Stromal cell of bone marrow (primary cell): ENCODE data around the gene NPHP4.
A peak's percentile ranks its signal among the peaks of the same experiment; 100 is the strongest.

Experiments
- DNase-seq: peaks from one replicate; pipeline ENCODE4 v3.0.0-alpha.2; 2012; ENCODE audit warnings: low read depth

The NPHP4 gene

DNA sequence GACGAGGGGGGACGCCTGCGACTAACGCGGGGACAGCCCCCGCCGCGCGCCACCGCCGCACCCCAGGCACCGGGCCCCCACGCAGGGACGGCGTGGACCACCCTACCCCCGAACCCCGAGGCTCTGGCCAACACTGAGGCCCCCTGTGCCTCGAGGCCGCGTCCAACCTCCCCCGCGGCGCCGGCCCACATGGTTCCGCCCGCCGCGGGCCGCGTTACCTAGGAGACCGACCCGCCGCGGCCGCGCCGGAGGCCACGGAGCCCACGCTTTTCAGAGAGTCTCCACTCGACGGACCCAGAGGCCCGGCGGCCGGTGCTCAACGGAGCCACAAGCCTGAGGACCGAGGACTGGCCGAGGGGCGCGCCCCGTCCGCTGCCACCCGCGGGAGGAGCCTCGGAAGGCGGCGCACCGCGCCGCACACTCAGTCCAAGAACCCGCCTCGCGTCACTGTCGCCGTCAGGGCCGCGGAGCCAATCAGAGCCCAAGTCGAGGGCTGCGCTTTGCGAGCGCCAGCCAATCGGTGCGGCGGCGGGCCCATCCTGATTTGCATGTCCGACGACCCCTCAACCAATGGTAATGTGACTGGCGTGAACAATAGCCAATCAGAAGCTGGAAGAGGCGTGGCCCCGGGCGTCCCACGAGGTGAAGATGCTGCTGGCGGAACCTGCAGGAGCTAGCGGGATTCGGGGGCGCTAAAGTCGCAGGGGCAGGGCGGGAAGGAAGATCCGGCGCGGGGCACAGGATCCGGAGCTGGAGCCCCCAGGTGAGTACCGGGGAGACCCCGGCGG is at the start of gene NPHP4:
Gene NPHP4 (minus strand): TSS at position 400 of the 788 bp plus-strand sequence. CDS start 6,136 bp downstream, outside the sequence.
- peak; percentile 100 for DNase-seq

DNA sequence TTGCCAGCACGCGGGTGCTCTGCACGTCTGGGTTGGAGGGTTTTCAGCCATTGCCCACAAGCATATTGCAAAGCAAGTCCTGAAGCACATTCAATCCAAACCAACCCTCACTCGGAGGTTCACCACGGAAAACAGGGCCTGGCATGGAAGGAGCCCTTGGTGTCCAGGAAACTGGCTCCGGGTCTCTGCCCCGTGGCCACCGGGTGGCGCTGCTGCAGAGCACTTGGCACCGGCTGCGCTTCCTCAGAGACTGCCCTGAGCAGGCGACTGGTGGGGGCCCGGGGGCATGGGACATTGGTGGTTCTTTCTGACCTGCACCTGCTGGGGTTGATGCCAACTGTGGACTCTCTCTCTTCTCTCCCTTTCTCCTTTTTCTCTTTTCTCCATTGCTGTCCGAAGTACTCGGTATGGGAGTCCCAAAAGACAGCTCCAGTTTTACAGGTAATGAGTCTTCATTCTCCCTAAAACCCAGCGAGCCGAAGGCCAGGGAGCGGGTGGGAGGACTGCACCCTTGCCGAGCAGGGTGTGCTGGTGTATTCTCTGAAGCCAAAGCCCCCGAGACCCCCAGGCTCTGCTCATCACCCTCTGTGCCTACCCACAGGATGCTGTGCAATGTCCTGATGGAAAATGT is 49.3 kb upstream of the NPHP4 start:
- DNase-seq, result no peak

DNA sequence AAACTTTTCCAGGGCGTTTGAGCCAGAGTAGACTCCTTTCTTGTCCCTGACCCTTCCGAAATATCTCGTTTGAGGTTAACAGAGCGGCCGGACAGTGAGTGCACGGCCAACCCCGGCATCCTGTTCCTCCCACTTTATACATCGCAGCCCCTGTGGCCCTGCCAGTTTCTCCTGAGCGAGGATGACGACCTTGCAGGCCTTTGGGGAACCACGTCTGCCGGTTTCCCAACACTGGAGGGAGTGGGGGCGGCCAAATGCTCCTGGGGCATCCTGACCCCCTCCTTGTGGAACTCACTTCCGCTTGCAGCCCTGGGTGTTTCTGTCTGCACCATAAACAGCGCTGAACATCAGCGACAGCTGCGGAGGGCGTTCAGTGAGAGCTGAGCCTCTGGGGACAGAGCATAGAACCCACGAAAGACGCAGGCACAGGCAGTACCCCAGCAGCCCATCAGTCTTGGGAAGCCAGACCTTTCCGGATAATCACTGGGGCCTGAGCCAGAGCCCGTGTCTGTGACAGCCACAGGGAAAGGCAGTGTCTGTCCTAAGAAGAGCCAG is 48.7 kb upstream of the NPHP4 start:
- no peak for DNase-seq

DNA sequence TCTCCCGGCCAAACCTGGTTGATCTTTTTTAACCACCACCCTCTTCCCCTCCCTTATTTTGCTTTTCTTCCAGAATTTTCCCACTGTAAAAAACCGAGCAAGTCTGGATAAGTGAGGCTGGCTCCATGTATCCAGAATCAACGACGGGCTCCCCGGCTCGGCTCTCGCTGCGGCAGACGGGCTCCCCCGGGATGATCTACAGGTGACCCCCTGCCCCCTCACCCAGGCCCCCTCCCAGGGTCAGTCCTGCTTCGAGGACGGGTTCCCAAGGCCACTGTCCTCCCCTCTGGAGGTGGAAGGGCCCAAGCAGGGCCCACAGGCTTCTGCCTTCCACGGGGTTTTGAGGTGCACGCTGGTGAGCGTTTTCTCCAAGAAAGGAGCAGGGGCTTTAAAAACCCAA is 48.2 kb upstream of the NPHP4 start:
- DNase-seq, result no peak

DNA sequence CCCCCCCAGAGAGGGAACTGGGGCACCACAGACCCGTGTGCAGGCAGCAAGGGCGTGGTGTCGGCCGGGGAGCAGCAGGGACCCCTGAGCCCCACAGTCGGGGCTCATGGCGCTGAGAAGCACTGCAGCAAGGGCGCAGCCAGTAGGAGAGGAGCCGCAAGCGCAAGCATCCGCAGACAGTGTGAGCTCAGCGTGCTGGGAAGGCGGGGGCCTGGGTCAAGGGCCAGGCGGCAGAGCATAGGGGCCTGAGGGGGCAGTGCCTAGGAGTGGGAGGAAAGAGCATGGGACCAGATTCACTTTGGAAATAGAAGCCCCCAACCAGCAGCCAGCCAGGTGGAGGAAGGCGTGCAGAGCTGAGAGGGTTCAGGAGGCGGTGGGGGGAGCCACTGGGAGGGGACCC is 46.8 kb upstream of the NPHP4 start:
- DNase-seq, result no peak

DNA sequence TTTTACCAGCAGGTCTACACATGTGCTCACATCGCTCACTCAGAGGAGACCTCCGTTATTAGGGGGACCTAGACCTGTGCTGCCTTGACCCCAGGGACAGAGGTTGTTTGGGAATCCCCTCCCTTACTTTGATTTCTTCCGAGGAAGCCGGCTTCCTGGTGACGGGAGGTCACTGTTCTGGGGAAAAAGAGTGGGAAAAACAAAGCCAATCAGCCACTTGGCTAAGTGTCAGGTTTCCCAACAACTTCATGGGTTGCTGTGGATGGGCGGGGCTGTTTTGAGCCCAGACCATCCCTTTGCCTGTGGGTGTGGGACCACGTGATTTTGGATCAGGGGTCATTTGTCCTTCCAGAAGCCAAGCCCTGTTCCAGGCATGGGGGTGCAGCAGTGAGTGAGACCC is 46.4 kb upstream of the NPHP4 start:
- no peak for DNase-seq

DNA sequence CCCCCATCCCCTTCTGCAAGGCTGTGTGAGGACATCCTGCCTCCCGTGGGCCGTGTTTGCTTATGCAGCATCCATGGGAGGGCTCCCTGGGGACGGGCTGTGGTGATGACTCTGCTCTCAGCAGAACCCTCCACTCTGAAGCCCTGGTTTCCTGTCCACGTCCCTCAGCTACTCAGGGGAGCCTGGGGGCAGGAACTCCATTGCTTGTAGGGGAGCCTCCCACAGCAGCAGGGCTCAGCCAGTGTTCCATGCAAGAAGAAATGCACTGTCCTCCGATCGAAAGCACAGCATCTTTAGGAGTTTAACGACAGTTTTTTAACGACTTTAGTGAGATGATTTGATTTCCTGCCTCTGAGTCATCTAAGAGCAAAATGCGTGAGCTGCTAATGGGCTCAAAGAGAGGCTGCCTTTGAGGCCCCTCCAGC is 45.1 kb upstream of the NPHP4 start:
- DNase-seq, result peak; percentile 43

DNA sequence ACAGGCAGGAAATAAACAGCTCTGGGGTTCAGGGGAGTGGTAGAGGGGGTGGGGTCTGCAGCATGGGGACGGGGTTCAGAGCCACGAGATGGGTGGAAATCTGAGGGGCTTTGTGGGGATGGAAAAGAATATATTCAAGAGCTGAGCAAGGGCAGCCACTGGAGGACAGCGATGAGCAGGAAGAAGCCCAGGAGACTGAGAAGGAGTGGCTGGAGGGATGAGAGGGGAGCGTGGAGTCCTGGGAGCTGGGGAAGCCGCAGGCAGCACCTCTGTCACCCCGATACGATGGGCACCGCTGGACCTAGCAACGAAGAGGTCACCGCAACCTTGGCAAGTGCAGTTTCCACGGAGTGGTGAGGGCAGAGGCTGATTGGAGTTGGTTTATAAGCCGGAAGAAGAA is 43.5 kb upstream of the NPHP4 start:
- no peak for DNase-seq

DNA sequence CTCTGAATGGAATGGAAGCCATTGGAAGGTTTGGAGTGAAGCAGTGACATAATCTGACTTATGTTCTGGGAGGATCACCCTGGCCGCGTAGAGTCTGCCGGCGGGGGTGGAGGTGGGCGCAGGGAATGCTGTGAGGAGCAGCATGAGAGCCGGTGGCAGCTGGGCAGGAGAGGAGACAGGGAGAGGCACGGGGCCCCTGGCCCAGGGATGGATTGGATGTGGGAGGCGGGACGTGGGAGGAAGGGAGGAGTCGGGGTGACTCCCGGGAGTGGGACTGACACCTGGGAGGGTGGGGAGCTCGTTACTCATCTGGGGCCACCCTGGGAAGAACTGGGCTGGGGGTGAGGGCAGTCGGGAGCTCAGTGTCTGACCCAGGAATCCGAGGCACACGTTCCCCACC is 43.1 kb upstream of the NPHP4 start:
- DNase-seq, result no peak

DNA sequence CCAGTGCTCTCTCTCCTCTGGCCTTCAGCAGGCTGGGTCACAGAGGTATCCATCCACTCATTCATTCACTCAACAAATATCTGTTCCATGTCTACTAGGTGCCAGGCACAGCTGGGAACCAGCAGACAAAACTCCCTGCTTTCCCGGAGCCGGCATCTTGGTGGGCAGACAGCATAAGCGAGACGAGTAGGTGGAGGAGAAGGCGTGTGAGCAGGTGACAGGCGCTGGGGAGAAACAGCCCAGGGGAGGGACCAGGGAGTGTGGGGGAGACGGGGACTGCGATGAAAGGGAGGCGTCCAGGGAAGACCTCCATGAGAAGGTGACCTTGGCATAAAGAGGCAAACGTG is 42.5 kb upstream of the NPHP4 start:
- no peak for DNase-seq

DNA sequence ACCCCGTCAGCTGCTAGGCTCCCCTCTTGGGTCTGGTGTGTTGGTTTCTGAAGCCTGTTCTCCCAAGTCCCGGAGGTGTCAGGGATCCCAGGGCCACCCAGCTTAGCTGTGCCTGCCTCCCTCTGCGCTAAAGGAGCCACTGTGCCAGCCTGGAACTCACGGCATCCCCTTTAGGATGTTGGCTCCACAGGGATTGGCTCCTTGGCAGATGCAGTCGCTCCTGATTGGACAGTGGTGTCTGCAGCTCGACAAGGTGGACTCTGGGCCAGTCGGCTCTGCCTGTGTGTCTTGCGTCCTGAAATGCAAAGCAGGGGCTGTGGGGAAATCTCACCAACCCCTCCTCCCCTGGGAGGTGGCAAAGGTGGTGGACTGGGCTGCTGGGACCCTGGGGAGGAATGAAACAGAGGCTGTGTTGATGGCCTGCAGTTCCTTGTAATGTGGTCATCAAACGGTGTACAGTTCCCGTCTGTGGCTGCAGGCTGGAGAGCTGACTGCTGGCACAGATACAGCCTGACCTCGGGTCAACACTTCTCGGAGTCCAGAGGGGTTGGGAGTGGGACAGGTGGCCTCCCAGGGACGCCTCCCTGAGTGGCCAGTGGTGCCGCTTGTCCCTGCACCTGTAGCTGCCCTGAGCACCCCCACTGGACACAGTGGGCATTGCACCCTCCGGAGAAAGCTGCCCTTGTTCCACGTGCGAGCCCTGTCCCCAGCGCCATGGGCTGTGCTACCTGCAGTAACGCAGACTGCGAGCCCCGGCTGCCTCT is 41.9 kb upstream of the NPHP4 start:
- no peak for DNase-seq

DNA sequence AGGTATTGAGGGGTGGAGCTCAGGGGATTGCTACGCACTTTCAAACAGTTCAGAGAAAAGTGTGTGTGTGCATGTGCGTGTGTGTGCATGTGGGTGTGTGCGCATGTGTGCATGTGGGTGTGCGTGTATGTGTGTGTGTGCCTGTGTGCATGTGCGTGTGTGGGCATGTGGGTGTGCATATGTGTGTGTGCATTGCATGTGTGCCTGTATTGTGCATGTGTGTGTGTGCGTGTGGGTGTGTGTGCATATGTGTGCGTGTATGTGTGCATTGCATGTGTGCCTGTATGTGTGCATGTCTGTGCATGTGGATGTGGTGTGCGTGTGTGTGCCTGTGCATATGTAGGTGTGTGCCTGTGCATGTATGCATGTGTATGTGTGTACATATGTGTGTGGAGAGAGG is 40.9 kb upstream of the NPHP4 start:
- no peak for DNase-seq

DNA sequence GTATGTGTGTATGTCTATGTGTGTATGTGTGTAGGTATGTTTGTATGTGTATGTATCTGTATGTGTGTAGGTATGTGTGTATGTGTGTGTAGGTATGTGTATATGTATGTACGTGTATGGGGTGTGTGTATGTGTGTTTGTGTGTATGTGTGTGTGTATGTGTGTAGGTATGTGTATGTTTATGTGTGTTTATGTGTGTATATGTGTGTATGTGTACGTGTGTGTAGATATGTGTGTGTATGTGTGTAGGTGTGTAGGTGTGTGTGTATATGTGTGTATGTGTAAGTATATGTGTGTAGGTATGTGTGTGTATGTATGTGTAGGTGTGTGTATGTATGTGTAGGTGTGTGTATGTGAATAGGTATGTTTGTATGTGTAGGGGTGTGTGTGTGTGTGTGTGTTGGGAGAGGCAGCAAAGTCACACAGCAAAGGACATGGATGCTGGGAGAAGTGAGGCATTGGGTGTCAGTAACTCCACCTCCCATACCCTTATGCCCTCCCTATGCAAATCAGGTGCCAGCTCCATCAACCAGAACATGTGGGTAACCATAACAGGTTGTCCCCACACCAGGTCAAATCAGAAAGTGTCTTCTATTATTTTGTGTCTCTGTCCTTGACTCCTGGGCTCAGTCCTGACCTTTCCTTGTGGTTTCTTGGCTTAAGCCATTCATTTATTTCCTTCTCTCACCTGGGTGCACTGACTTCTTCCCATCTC is 38.5 kb upstream of the NPHP4 start:
- DNase-seq, result no peak

DNA sequence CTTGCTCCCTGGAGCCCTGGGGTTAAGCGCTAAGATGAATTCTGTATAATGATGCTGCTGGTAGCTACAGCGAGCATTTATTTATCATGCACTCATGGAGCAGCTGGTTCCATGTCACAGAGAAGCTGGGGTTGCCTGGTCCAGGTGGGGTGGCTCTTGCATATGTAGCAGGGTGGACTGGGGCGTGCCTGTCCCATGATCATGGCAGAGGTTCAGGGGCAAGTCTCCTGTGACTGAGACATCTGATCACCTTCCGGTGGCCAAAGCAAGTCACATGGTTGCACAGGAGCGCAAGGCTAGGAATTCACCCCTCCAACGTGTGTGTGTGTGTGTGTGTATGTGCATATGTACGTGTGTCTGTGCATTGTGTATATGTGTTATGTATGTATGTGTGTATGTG is 37.9 kb upstream of the NPHP4 start:
- no peak for DNase-seq

DNA sequence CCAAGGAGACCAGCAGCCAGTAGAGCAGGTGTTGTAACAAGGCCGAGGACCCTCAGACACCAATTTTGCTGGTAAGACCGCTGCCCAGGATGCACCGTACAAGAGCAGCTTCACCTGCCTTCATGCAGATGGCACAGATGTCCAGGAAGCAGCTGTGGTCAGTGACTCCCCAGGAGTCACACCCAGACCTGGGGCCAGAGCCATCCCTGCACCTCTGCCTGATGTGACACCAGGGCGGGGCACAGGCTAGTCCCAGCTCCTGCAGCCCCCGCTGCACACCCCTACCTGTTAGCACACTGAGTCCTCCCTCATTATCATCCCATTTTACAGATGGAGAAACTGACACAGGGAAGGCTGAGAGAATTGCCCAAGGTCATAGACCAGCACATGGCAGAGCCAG is 37.1 kb upstream of the NPHP4 start:
- no peak for DNase-seq

DNA sequence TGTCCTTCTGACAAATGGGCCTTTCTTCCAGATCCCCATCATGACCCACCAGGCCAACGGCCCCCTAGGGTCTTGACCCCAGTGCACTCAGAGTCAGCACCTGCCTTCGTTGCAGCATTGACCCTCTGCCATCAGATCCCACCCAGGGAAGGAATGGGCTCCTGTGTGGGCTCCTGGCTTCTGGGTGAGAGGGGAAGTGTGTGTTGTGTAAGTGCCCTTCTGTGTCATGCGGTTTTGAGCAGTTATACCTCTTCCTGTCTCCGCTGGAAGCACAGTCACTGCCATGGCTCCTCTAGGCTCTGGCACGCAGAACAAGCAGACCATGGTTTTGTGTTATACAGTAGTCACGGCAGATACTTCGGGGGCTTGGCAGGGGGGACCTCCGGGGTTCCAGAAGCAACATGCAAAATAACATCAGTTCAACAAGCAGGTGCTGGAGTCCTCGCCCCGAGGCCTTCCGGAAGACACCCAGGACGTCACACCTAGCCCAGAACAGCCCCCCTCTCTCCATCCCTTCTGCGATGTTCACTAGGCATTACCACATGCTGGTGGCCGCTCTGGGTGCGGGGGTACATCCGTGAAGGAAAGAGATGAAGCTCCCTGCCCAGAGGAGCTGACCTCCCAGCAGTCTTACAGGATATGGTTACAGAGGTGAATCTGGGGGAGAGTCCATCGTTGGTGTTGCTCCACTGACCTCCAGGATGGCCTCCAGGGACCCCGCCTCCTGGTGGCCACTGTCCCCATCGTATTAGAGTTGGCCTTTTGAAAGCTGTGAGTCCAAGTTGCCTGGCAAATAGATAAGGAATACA is 36.0 kb upstream of the NPHP4 start:
- DNase-seq, result no peak

DNA sequence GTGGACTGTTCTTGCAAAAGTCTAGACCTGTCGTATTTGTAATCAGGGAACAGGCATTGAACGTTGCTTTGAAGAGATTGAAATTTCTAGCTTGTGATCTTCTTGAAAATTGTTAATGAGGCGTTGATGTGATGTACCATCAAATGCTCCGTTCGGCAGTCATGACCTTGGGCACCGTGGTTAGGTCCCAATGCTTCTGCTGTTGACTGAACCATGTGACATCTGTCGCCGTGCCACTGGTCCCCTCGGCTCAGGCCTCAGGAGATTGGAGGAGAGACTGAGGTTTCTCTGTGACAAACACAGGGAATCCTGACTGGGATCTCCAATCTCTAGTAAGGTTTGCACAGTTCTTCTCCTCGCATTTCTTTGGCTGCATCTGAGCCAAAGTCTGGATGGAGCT is 35.4 kb upstream of the NPHP4 start:
- DNase-seq, result no peak

DNA sequence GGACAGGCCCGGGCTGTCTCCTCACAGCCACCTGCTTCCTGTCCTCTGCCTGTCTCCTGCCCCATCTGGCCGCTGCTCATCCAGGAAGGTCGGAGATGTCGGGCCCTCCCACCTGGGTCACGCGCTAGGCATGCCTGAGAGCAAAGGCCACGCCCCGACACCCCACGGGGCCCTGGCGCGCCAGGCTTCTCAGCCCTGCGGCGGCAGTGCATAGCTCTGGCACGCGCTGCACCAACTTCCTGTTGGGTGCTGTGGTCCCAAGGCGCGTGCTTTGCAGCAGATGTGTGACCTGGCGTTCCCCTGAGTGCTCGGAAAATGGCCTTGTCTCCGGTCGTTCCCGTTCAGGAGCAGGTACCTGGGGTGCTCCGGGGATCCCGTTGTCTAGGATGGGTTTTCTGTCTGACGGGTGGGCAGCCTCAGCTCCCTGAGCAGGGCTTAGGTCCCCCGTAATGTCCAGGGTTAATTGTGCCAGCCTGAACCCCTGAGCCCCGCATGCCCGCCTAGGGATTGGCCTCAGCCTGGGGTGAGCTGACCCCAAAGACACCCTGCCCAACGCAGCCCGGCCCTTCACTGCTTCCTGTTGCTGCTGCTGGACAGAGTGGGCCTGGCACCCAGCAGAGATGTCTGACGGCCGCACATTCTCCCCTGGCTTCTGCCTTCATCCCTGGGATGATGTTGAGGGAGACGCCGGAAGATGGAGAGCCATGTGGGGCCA is 34.0 kb upstream of the NPHP4 start:
- DNase-seq, result no peak

DNA sequence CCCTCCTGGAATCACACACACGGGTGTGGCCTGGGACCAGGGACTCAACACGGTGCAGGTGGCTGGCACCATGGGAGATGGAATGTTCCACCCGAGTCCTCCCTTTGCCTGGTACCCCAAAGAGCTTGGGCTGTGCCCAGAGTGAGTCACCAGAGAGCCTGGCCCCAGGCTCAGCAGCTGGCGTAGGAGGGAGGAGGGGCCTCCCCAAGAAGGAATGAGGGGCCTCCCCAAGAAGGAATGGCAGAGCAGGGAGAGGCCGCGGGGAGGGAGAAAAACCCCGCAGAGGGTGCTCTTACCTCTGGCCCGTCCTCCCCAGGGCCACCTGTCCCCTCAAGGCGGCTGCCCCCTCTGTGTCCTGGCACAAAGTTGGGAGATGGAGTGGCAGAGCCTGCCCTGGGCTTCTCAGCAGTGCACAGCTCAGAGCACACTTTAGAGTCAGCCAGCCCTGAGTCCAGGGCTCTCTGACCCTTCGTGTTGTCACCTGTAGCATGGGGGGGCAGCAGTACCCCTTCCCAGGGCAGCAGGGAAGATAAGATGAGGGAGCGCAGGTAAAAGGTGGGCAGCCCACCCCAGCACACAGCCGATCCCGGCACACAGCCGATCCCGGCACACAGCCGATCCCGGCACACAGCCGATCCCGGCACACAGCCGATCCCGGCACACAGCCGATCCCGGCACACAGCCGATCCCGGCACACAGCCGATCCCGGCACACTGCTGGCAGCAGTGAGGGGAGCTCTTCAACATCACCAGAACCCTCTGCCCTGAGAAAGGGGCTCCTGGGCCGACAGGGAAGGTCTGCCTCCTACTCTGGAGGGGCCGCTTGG is 33.3 kb upstream of the NPHP4 start:
- no peak for DNase-seq

DNA sequence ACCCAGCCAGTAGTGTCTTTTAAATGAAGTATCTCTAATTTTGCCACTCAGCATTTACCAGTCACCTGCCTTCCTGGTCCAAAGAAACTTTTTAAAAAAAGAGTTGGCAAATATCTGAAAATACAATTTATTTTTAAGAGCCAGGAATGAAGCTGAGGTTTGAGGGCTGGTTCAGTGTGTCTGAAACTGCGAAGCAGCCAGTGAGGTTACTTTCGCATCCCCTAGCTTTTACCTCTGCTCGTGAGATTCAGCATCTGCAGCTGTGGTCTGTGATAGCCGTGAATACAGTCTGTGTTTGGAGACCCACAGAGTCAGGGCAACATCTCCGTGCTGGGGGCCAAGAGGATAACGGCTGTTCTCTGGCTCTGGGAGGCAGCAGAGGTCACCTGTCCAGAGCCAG is 32.2 kb upstream of the NPHP4 start:
- DNase-seq, result no peak
